Cardiac fibroblast (primary cell): Measurements from ENCODE around the gene CD22.

Experiments
- DNase-seq, 2 donors: peaks; one replicate each; pipeline versions ENCODE4 v3.0.0 to v3.0.0-alpha.2; 2010; ENCODE audit warnings: low read depth in 2 of 2
- H3K4me3 ChIP-seq, 2 donors: replicated peaks in 1 of 2; 1 replicate in 1 of 2; 2 replicates in 1 of 2; pipeline ENCODE4 v1.5.1; 2011; ENCODE audit warnings: low read depth in 2 of 2, low read length in 2 of 2, mild to moderate bottlenecking in 2 of 2, moderate library complexity in 1 of 2
- TF ChIP-seq, protein P1 (sequence below): IDR thresholded peaks from one replicate; pipeline ENCODE4 v1.5.1; 2011; ENCODE audit warnings: low read depth, mild to moderate bottlenecking, low read length, inconsistent platforms

The CD22 gene

DNA sequence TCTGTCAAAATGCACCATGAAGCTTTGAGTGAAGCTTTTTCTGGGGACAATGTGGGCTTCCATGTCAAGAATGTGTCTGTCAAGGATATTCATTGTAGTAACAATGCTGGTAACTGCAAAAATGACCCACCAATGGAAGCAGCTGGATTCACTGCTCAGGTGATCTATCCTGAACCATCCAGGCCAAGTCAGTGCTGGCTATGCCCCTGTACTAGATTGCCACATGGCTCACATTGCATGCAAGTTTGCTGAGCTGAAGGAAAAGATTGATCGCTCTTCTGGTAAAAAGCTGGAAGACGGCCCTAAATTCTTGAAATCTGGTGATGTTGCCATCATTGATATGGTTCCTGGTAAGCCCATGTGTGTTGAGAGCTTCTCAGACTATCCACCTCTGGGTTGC is 54.5 kb downstream of the CD22 start:
- no peak for DNase-seq
- TF ChIP-seq, protein P1, sequence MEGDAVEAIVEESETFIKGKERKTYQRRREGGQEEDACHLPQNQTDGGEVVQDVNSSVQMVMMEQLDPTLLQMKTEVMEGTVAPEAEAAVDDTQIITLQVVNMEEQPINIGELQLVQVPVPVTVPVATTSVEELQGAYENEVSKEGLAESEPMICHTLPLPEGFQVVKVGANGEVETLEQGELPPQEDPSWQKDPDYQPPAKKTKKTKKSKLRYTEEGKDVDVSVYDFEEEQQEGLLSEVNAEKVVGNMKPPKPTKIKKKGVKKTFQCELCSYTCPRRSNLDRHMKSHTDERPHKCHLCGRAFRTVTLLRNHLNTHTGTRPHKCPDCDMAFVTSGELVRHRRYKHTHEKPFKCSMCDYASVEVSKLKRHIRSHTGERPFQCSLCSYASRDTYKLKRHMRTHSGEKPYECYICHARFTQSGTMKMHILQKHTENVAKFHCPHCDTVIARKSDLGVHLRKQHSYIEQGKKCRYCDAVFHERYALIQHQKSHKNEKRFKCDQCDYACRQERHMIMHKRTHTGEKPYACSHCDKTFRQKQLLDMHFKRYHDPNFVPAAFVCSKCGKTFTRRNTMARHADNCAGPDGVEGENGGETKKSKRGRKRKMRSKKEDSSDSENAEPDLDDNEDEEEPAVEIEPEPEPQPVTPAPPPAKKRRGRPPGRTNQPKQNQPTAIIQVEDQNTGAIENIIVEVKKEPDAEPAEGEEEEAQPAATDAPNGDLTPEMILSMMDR = no peak
- no peak overlapping the region for H3K4me3 ChIP-seq

GRCh38 chr19:35388277-35389054 is 59.5 kb downstream of the CD22 start:
- TF ChIP-seq, protein P1 = no peak
- no peak overlapping the region for H3K4me3 ChIP-seq
- DNase-seq = no peak

GRCh38 chr19:35389192-35389861 is 60.3 kb downstream of the CD22 start:
- TF ChIP-seq, protein P1 = no peak
- DNase-seq = no peak
- H3K4me3 ChIP-seq = no peak overlapping the region

- DNase-seq = no peak
- TF ChIP-seq, protein P1 = no peak
Observed at GRCh38 chr19:35392742-35393715, 64.0 kb downstream of the CD22 start.

DNA sequence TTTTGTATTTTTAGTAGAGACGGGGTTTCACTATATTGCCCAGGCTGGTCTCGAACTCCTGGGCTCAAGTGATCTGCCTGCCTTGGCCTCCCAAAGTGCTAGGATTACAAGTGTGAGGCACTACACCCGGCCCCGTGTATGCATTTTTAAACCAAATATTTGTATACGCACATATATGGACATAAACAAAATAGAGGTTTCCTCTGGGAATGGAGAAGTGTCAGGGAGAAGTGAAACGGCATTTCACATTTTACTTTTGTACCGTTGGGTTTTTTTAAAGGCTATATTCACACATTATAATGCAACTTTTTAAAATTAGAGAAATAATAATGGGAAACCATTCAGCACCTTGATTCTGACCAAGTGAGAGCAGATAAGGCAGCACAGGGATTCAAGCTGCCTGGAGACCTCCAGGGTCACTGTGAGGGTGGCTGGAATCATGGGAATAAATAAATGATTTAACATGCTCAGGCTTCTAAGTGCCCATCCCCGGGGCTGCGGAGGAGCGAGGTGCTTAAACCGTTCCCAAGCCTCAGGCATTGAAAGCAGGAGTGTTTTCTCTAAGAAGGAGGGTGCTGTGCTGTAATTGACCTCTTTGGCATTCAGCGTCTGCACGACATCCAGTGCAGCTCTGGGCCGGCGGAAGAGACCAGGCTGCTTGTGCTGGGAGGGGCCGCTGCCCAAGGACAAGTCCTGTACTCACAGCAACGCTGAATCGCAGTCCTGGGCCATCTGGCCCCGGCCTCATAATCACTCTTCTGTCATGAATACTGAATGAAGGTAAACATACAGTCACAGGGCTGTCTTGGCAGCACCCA is 66.6 kb downstream of the CD22 start:
- H3K4me3 ChIP-seq = no peak overlapping the region
- TF ChIP-seq, protein P1 = no peak
- no peak for DNase-seq

More at GRCh38 chr19:35392742-35393715, 64.0 kb downstream of the CD22 start:
- H3K4me3 ChIP-seq = no peak overlapping the region
